GM06990 (cell line): ENCODE data around the gene MMP26.
"Not testable (repeated sequence)": the region's sequence is repeated elsewhere in the genome, so short reads cannot be mapped to it uniquely, and the experiment has no call there.

ENCODE experiments used
- DNase-seq: peaks from one replicate; pipeline ENCODE4 v3.0.0-alpha.2; 2011; ENCODE audit not compliant: insufficient read length; ENCODE audit errors: extremely low read depth
- H3K27me3 ChIP-seq: replicated peaks from 2 replicates; pipeline ENCODE4 v1.6.0; 2011; ENCODE audit warnings: low read length; ENCODE audit not compliant: control insufficient read depth, insufficient read depth
- H3K36me3 ChIP-seq: 2 replicates; pipeline ENCODE4 v1.5.1; 2011; ENCODE audit warnings: low read length; ENCODE audit not compliant: control insufficient read depth, insufficient read depth
- H3K4me3 ChIP-seq: replicated peaks from 2 replicates; pipeline ENCODE4 v1.5.1; 2011; ENCODE audit warnings: low read depth, mild to moderate bottlenecking, control low read depth, low read length
- TF ChIP-seq, protein P1 (sequence below): IDR thresholded peaks from 2 replicates; pipeline ENCODE4 v1.5.1; 2011; ENCODE audit warnings: low read length, control low read depth, mild to moderate bottlenecking, inconsistent platforms; ENCODE audit not compliant: insufficient read depth, poor library complexity, severe bottlenecking

Gene MMP26

DNA sequence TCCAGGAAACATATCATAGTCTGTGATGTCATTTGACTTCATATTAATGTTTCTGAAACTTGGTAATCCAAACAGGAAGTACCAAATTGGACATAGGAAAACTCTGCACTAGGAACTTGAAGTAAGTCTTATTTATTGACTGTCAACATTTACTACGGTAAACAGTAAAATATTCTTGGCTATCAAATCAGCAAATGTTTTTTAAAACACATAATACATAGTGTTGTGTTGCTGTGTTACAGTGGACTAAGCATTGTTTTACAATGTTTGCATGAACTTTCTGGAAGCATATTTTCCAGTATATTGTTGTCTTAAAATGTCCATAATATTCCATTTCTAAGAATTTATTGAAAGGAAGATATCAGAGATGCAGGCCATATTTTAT is 4.2 kb upstream of the MMP26 start:
- DNase-seq, result no peak
- Histone ChIP-seq H3K27me3 (no peaks in the 10 kb centered on the region), H3K4me3 (no peak overlapping the region), H3K36me3 (no peaks in the 10 kb centered on the region)
- TF ChIP-seq, protein P1, sequence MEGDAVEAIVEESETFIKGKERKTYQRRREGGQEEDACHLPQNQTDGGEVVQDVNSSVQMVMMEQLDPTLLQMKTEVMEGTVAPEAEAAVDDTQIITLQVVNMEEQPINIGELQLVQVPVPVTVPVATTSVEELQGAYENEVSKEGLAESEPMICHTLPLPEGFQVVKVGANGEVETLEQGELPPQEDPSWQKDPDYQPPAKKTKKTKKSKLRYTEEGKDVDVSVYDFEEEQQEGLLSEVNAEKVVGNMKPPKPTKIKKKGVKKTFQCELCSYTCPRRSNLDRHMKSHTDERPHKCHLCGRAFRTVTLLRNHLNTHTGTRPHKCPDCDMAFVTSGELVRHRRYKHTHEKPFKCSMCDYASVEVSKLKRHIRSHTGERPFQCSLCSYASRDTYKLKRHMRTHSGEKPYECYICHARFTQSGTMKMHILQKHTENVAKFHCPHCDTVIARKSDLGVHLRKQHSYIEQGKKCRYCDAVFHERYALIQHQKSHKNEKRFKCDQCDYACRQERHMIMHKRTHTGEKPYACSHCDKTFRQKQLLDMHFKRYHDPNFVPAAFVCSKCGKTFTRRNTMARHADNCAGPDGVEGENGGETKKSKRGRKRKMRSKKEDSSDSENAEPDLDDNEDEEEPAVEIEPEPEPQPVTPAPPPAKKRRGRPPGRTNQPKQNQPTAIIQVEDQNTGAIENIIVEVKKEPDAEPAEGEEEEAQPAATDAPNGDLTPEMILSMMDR, result no peak

DNA sequence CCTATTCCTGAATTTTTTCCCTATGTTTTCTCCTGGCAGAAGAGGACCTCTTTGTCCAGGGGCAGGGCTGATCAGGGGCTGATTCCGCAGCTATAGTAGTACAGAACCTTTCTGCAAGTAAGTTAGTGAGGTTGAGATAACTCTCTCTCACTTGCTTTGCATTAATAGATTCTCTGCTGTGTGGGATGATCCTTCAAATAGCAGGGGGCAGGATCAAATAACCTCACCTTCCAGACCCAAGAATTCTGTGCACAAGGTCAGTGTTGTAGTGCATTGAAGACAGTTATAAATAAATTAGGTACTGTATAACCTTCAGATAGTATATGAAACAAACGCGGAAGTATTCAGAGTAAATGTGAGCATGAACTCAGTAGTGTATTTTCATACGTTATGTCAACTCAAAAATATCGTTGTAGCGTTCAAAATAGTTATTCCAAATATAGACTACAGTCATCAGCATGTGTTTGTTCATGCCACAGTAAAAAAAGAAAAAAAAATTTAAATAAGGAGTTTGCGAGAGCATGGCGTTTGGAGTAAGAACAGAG is 278 bp downstream of the MMP26 start:
- Histone ChIP-seq H3K36me3 (no peaks in the 10 kb centered on the region), H3K4me3 (no peak overlapping the region), H3K27me3 (no peaks in the 10 kb centered on the region; the same call in 1 of the 2 replicates)
- TF ChIP-seq, protein P1, result no peak
- no peak for DNase-seq

DNA sequence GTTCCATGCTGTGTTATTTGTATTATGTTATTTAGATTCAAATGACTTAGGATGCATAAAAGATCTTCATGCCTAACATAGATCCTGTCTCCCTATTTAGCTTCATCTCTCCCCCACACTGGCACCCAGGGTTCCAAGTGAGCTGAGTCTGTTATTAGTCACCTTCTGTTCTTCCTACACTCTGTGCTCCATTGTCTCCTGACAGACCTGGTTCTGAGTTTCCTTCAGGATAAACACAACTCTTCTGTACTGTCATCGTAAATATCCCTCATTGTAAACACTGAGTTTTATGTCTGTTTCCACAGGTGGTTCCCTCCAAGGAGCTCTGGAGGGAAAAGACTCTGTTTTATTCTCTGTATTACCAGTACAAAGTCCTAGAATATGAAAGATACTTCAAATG is 8.7 kb downstream of the MMP26 start:
- no peaks in the 10 kb centered on the region for H3K36me3 ChIP-seq

DNA sequence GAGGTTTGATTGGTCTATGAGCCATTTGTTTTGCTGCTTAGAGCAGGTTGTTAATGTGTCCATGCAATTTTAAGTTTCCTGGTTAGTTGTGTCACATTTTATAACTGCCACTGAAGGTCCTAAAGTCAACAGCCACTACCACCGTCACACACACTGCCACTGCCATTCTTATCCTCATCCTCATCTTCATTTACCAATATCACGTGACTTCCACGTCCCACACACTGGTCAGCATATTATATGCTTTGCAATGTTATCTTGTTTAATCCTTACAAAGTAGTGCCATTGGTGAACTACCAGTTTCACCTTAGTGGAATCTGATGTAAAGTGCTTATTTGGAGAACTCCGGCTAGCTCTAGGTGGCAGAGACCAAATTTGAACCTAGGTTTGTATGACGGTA is 9.7 kb downstream of the MMP26 start:
- Histone ChIP-seq H3K36me3 (no peaks in the 10 kb centered on the region), H3K27me3 (no peaks in the 10 kb centered on the region; the same call in 1 of the 2 replicates), H3K4me3 (no peak overlapping the region)
- TF ChIP-seq, protein P1, result no peak
- no peak for DNase-seq

More for the DNA sequence above, 8.7 kb downstream of the MMP26 start:
- no peaks in the 10 kb centered on the region; the same call in 1 of the 2 replicates for H3K27me3 ChIP-seq
- no peak overlapping the region for H3K4me3 ChIP-seq
- DNase-seq, result no peak
- TF ChIP-seq, protein P1, result no peak

DNA sequence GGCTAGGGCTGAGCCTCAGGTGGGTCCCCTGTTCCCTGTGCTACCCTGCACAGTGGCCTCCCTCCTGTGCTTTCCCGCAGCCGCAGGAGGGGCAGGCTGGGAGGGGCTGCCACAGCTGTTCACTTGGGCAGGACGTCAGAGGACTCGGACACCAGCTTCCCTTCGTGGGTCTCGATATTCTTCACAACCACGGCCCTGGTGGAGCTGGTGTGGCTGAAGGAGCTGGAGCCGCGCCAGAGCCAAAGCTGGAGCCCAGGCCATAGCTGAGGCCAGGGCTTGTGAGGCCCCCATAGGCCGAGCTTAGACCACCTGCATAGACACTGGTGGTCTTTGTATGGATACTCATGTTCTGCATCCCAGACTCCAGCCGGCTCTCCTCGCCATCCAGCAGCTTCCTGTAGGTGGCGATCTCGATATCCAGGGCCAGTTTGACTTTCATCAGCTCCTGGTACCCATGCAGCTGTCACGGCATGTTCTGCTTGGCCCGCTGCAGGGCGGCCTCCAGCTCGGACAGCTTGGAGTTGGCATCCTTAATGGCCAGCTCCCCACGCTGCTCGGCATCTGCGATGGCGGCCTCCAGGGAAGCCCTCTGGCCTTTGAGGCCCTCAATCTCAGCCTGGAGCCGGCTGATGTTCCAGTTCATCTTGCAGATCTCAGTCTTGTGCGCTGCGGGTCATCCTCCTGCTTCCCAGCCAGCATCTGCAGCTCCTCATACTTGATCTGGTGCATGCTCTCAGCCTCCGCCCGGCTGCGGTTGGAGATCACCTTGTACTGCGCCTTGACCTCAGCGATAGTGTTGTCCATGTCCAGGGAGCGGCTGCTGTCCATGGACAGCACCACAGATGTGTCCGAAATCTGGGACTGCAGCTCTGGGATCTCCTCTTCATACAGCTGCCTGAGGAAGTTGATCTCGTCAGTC is 18.3 kb downstream of the MMP26 start:
- H3K36me3 ChIP-seq, H3K27me3 ChIP-seq, DNase-seq, H3K4me3 ChIP-seq: not testable (repeated sequence)
- TF ChIP-seq, protein P1, result peak; percentile 22
